Brain microvascular endothelial cell (primary cell): ENCODE results near the gene TESMIN.

Experiments
- DNase-seq: peaks from one replicate; pipeline ENCODE4 v3.0.0-alpha.2; 2020
- H3K27ac ChIP-seq: fragments of 250-450 bp; sonication (Bioruptor Pico); 2 replicates; pipeline ENCODE4 v1.5.1; 2020; ENCODE audit warnings: mild to moderate bottlenecking, moderate library complexity
- H3K27me3 ChIP-seq: fragments of 250-450 bp; sonication (Bioruptor Pico); replicated peaks from 2 replicates; pipeline ENCODE4 v1.5.1; 2020; ENCODE audit warnings: mild to moderate bottlenecking
- H3K36me3 ChIP-seq: fragments of 250-450 bp; sonication (Bioruptor Pico); replicated peaks from 2 replicates; pipeline ENCODE4 v1.5.1; 2020; ENCODE audit warnings: mild to moderate bottlenecking
- H3K4me3 ChIP-seq: 2 replicates; pipeline ENCODE4 v1.5.1; 2011; ENCODE audit warnings: low read depth, mild to moderate bottlenecking, control low read depth, low read length, moderate library complexity
- CTCF ChIP-seq: IDR thresholded peaks from 2 replicates; pipeline ENCODE4 v1.5.1; 2011; ENCODE audit warnings: low read depth, mild to moderate bottlenecking, moderate library complexity, low read length, control low read depth, inconsistent platforms; ENCODE audit errors: missing control alignments
- in situ Hi-C: cut with HindIII; loops from 2 replicates; pipeline ENCODE4 v1.10.0; 2017; ENCODE audit warnings: low sequenced_read_pairs, low pct_ligation_motif_present

TESMIN gene

DNA sequence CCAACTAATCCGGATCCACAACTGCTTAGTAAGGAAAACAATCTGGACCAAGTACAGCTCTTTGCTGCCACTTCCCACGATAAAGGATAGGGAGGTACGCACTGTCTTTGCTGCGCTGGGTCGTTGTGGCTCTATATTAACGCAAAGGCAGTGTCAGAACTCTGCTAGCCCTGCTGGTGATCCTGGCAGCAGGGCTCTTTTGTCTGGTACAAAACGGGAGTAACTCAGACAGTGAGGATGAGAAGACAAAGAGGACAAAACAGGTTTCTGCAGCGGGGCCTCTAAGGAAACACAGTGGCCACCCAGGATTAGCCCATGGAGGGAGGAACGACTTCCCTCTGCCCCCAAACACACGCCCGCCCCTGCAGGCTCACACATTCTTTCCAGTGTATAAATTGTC lies 40.9 kb downstream of the TESMIN start:
- H3K27ac ChIP-seq, result no peak overlapping the region
- H3K36me3 ChIP-seq, result no peaks in the 10 kb centered on the region
- H3K4me3 ChIP-seq, result no peak overlapping the region
- H3K27me3 ChIP-seq, result peaks cover 29% of the 10 kb centered on the region
- TF ChIP-seq CTCF, result no peak
- in situ Hi-C loops, result no loop called here
- no peak for DNase-seq

DNA sequence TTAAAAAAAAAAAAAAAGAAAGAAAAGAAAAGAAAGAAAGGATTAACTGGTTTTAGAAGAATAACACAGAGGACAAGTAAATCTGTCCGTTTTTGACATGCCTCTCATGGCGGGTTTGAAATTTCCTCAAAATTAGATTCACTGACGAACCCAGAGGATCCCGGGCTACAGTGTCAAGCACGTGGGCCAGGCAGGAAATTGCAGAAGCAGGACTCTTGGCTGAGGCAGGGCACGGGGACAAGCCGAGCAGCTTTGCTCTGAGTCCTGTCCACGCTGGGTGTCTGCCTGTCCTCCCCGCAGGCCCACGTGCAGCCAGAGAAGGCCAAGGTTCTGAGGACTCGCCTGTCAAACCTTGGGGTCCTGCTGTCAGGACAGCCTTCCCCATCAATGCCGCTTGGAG lies 42.3 kb downstream of the TESMIN start:
- in situ Hi-C loops, result no loop called here
- no peak for TF ChIP-seq CTCF
- no peak for DNase-seq
- no peak overlapping the region for H3K4me3 ChIP-seq
- no peak overlapping the region for H3K27ac ChIP-seq
- no peaks in the 10 kb centered on the region for H3K36me3 ChIP-seq
- peaks cover 31% of the 10 kb centered on the region for H3K27me3 ChIP-seq

DNA sequence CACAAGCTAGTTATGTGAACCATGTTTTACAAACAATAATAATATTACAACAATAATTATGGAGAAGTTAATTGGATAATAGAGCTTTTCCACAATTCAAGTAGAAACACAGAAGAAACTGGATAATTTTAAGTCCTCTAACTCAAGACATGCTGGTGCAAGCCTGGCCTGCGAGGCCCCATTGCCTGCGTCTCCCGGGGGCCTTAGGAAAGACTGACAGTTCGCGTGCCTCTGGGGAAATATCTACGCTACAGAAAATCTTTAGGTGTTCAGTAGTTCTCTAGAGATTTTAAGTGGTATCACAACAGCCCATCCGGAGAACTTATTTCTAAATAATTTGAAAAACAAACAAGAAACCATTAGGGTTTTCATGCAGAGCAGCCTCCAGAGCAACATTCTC lies 43.8 kb downstream of the TESMIN start:
- DNase-seq, result no peak
- in situ Hi-C loops, result no loop called here
- peaks cover 36% of the 10 kb centered on the region for H3K27me3 ChIP-seq
- no peak overlapping the region for H3K4me3 ChIP-seq
- no peaks in the 10 kb centered on the region for H3K36me3 ChIP-seq
- TF ChIP-seq CTCF, result no peak
- no peak overlapping the region for H3K27ac ChIP-seq

GRCh38 chr11:68704887-68705286 lies 46.4 kb downstream of the TESMIN start:
- Histone ChIP-seq H3K27ac (no peak overlapping the region), H3K4me3 (no peak overlapping the region), H3K36me3 (no peaks in the 10 kb centered on the region), H3K27me3 (peaks cover 33% of the 10 kb centered on the region)
- in situ Hi-C loops, result no loop called here
- TF ChIP-seq CTCF, result no peak
- no peak for DNase-seq

- DNase-seq, result no peak
- peaks cover 25% of the 10 kb centered on the region for H3K27me3 ChIP-seq
- in situ Hi-C loops, result no loop called here
- TF ChIP-seq CTCF, result no peak
- H3K27ac ChIP-seq, result no peak overlapping the region
- no peak overlapping the region for H3K4me3 ChIP-seq
- H3K36me3 ChIP-seq, result no peaks in the 10 kb centered on the region
Observed at GRCh38 chr11:68698993-68699392, 52.3 kb downstream of the TESMIN start.

GRCh38 chr11:68695531-68695930 lies 55.8 kb downstream of the TESMIN start:
- no peak for TF ChIP-seq CTCF
- H3K4me3 ChIP-seq, result no peak overlapping the region
- no peaks in the 10 kb centered on the region for H3K36me3 ChIP-seq
- no peak for DNase-seq
- in situ Hi-C loops, result no loop called here
- no peak overlapping the region for H3K27ac ChIP-seq
- peaks cover 15% of the 10 kb centered on the region for H3K27me3 ChIP-seq
